Measurements from ENCODE around the gene WNT3.
"Not testable (repeated sequence)": the region's sequence is repeated elsewhere in the genome, so short reads cannot be mapped to it uniquely, and the experiment has no call there.

Gene WNT3

GRCh38 chr17:46818316-46818928 is at the start of gene WNT3:
Gene WNT3 (minus strand): TSS chr17:46818692. CDS start chr17:46818597, 95 bp downstream.
- no peak for DNase-seq

GRCh38 chr17:46866747-46867146 is 48.3 kb upstream of the WNT3 start:
- DNase-seq = no peak

GRCh38 chr17:46866325-46866724 is 47.8 kb upstream of the WNT3 start:
- no peak for DNase-seq

GRCh38 chr17:46865100-46865499 is 46.6 kb upstream of the WNT3 start:
- DNase-seq = peak; percentile 49

GRCh38 chr17:46863383-46864121 is 45.1 kb upstream of the WNT3 start:
- no peak for DNase-seq

- no peak for DNase-seq
Observed at GRCh38 chr17:46862949-46863348, 44.5 kb upstream of the WNT3 start.

- no peak for DNase-seq
Observed at GRCh38 chr17:46859996-46860395, 41.5 kb upstream of the WNT3 start.

GRCh38 chr17:46857600-46857999 is 39.1 kb upstream of the WNT3 start:
- no peak for DNase-seq

GRCh38 chr17:46854948-46855347 is 36.5 kb upstream of the WNT3 start:
- DNase-seq = no peak

GRCh38 chr17:46854515-46854914 is 36.0 kb upstream of the WNT3 start:
- no peak for DNase-seq

- DNase-seq = no peak
Observed at GRCh38 chr17:46853896-46854444, 35.5 kb upstream of the WNT3 start.

GRCh38 chr17:46851029-46851741 is 32.7 kb upstream of the WNT3 start, which contains the start of gene WNT9B:
Gene WNT9B (plus strand): TSS chr17:46851583. CDS start chr17:46851639, 56 bp downstream.
- peak; percentile 61 for DNase-seq

- DNase-seq = no peak
Observed at GRCh38 chr17:46850688-46851028, 32.2 kb upstream of the WNT3 start.

- no peak for DNase-seq
Observed at GRCh38 chr17:46848534-46848933, 30.0 kb upstream of the WNT3 start.

- no peak for DNase-seq
Observed at GRCh38 chr17:46847204-46848191, 29.0 kb upstream of the WNT3 start.

- no peak for DNase-seq
Observed at GRCh38 chr17:46842835-46843234, 24.3 kb upstream of the WNT3 start.

GRCh38 chr17:46841561-46842379 is 23.3 kb upstream of the WNT3 start:
- no peak for DNase-seq

- not testable (repeated sequence) for DNase-seq
Observed at GRCh38 chr17:46840596-46840995, 22.1 kb upstream of the WNT3 start.

- no peak for DNase-seq
Observed at GRCh38 chr17:46839211-46839610, 20.7 kb upstream of the WNT3 start.

GRCh38 chr17:46837521-46837920 is 19.0 kb upstream of the WNT3 start:
- no peak for DNase-seq

- DNase-seq = no peak
Observed at GRCh38 chr17:46836500-46836899, 18.0 kb upstream of the WNT3 start.

GRCh38 chr17:46834846-46835245 is 16.4 kb upstream of the WNT3 start:
- no peak for DNase-seq

Data from 8988T (cell line).